NB4 (cell line): Measurements from ENCODE around the gene VPS35L.

Experiments used
- DNase-seq: peaks from one replicate; pipeline ENCODE4 v3.0.0; 2010; ENCODE audit warnings: low read depth
- H3K4me3 ChIP-seq: one replicate; pipeline ENCODE4 v1.5.1; 2011; ENCODE audit warnings: mild to moderate bottlenecking, low read depth, low read length, moderate library complexity
- MYC ChIP-seq: IDR thresholded peaks from 2 replicates; pipeline ENCODE4 v1.6.1; 2011; ENCODE audit warnings: low read depth, low read length
- POLR2A ChIP-seq: IDR thresholded peaks from 2 replicates; pipeline ENCODE4 v1.6.1; 2011; ENCODE audit warnings: mild to moderate bottlenecking; ENCODE audit not compliant: insufficient read length; ENCODE audit errors: extremely low read depth
- TF ChIP-seq, protein P1 (sequence below): IDR thresholded peaks from 2 replicates; pipeline ENCODE4 v1.6.1; 2011; ENCODE audit warnings: low read depth, low read length
- TF ChIP-seq, protein P2 (sequence below): IDR thresholded peaks from one replicate; pipeline ENCODE4 v1.5.1; 2012; ENCODE audit warnings: low read depth, low read length

VPS35L gene

DNA sequence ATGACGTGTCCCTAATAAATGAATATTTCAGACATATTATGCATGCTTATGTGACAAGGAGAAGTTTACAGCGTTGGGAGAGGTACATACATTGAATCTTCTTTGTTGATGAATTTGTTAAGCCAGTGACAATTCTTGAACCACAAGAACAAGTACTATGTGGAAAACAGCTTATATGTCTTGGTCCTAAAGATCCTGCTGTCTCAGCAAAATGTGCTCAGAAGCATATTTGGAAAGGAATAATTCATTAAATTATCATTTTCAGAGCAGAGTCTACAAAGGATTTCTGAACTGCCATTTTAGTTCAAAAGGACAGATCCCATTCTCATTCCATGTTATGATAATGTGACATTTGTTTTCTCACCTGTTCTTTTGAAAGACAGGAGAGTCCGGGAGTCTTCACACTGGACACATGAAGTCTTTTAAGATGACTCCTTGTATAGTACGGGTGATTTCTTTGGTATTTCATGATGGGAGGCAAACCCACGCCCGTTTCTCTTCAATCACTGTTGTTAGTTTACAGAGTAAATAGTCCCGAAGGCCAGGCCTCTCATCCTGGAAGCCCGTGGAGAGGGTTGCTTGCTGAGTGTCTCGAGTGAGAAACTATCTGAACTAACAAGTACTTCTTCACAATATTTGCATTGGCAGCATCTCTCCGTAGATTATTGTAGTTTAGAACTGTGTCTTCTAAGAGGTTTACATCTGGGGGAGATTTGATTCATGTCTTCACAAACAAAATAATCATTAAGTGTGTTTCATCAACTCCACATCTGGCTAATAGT is 26.7 kb downstream of the VPS35L start:
- no peak for TF ChIP-seq MYC
- TF ChIP-seq, protein P1, sequence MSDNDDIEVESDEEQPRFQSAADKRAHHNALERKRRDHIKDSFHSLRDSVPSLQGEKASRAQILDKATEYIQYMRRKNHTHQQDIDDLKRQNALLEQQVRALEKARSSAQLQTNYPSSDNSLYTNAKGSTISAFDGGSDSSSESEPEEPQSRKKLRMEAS = no peak
- TF ChIP-seq POLR2A = no peak
- TF ChIP-seq, protein P2, sequence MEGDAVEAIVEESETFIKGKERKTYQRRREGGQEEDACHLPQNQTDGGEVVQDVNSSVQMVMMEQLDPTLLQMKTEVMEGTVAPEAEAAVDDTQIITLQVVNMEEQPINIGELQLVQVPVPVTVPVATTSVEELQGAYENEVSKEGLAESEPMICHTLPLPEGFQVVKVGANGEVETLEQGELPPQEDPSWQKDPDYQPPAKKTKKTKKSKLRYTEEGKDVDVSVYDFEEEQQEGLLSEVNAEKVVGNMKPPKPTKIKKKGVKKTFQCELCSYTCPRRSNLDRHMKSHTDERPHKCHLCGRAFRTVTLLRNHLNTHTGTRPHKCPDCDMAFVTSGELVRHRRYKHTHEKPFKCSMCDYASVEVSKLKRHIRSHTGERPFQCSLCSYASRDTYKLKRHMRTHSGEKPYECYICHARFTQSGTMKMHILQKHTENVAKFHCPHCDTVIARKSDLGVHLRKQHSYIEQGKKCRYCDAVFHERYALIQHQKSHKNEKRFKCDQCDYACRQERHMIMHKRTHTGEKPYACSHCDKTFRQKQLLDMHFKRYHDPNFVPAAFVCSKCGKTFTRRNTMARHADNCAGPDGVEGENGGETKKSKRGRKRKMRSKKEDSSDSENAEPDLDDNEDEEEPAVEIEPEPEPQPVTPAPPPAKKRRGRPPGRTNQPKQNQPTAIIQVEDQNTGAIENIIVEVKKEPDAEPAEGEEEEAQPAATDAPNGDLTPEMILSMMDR = no peak
- no peak for DNase-seq
- no peak overlapping the region for H3K4me3 ChIP-seq

DNA sequence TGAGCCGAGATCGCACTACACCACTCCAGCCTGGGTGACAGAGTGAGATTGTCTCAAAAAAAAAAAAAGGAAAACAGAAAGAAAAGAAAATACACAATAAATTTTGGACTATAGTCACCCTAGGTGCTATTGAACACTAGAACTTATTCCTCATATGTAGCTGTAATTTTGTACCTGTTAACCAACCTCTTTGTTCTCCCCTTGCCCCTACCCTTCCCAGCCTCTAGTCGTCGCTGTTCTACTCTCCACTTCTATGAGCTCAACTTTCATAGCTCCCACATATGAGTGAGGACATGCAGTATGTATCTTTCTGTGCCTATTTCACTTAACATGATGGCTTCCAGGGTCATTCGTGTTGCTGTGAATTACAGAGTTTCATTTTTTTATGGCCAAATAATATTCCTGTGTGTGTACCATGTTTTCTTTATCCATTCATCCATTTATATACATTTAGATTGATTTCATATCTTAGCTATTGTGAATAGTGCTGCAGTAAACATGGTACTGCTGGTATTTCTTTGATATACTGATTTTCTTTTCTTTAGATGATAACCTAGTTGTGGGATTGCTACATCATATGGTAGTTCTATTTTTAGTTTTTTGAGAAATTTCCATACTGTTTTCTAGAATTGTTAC is 28.3 kb downstream of the VPS35L start:
- DNase-seq = peak; percentile 58
- H3K4me3 ChIP-seq = no peak overlapping the region
- TF ChIP-seq, protein P2 = peak; percentile 95
- TF ChIP-seq MYC = no peak

DNA sequence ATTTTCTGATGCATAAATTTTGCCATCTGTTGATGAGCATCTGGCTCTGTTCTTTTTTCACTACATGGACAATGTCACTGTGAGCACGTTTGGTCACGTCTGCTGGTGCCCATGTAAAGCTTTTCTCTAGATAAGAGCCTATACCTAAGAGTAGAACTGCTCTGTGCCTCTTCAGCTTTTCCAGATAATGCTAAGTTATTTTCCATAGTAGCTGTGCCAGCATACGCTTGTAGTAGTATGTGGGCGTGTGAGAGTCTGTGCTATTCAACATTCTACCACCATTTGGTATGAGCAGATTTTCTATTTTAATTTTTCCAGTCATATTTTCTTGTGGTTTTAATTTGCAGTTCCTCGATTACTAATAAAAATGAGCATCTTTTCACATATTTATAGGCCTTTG is 33.2 kb downstream of the VPS35L start:
- DNase-seq = no peak
- no peak overlapping the region for H3K4me3 ChIP-seq
- TF ChIP-seq, protein P1 = no peak
- TF ChIP-seq POLR2A (no peak), MYC (no peak)
- TF ChIP-seq, protein P2 = no peak

DNA sequence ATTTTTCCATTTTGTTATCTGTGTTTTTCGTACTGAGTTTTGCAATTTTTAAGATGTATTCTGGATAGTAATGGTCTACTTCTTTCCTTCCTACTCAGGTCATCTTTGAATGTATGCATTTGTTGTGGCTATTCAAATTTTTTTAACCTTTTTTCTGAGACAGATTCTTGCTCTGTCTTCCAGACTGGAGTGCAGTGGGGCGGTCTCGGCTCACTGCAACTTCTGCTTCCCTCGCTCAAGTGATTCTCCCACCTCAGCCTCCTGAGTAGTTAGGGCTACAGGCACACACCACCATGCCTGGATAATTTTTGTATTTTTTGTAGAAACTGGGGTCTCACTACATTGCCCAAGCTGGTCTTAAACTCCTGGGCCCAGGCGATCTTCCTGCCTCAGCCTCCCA is 33.6 kb downstream of the VPS35L start:
- DNase-seq = no peak
- no peak overlapping the region for H3K4me3 ChIP-seq
- TF ChIP-seq POLR2A (no peak), MYC (no peak)
- TF ChIP-seq, protein P1 = no peak
- TF ChIP-seq, protein P2 = no peak

DNA sequence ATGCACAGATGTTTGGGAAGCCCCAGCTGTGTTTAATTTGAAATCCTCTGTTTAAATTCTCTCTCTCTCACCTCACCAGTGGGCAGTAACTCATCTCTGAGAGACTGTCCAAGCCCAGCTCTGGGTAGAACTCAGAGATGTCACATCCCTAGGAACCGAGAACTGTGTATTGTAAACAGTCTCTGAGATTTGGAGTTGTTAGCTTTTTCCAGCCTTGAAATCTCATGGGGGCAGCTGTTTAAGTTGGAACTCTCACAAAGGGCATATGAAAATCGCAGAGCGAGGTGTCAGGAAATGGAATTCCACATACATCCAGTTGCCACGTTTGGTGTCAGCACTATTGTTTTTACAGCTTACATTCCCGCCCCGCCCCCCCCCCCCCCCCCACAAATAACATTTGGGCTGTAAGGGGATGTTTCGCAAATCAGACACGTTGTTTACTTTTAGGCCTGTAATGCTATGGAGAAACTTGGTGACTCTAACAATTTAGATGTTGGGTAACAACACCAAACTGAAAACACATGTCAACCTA is 34.3 kb downstream of the VPS35L start:
- H3K4me3 ChIP-seq = no peak overlapping the region
- DNase-seq = no peak
- TF ChIP-seq, protein P1 = no peak
- TF ChIP-seq POLR2A = no peak
- no peak for TF ChIP-seq MYC
- TF ChIP-seq, protein P2 = no peak
